Superior temporal gyrus (tissue), 1 donor: ENCODE results near the gene MYO7B.

Experiments used
- DNase-seq: peaks from one replicate; pipeline ENCODE4 v3.0.0-alpha.2; 2016; ENCODE audit errors: extremely low spot score

MYO7B gene

GRCh38 chr2:127637725-127638252 lies 102.3 kb downstream of the MYO7B start:
- DNase-seq: no peak

- no peak for DNase-seq
Observed at GRCh38 chr2:127638361-127639110, 103.1 kb downstream of the MYO7B start.

GRCh38 chr2:127639111-127639474 lies 103.6 kb downstream of the MYO7B start:
- DNase-seq: no peak

- no peak for DNase-seq
Observed at GRCh38 chr2:127640082-127641072, 104.9 kb downstream of the MYO7B start.

GRCh38 chr2:127641133-127641532 lies 105.7 kb downstream of the MYO7B start:
- DNase-seq: no peak

- DNase-seq: no peak
Observed at GRCh38 chr2:127641846-127642507, 106.5 kb downstream of the MYO7B start.

- DNase-seq: no peak
Observed at GRCh38 chr2:127642706-127643438, 107.4 kb downstream of the MYO7B start.

- DNase-seq: peak; percentile 27
Observed at GRCh38 chr2:127643439-127644065, 108.1 kb downstream of the MYO7B start.

GRCh38 chr2:127644066-127645025 lies 108.9 kb downstream of the MYO7B start:
- peak; percentile 14 for DNase-seq

- peak; percentile 9 for DNase-seq
Observed at GRCh38 chr2:127645026-127645394, 109.5 kb downstream of the MYO7B start.

- peak; percentile 50 for DNase-seq
Observed at GRCh38 chr2:127645395-127646291, 110.2 kb downstream of the MYO7B start, which contains the start of gene GPR17. GPR17 (plus strand) TSS chr2:127646153; CDS start chr2:127650736, 4,583 bp downstream.

- DNase-seq: no peak
Observed at GRCh38 chr2:127646487-127647241, 111.2 kb downstream of the MYO7B start.

- no peak for DNase-seq
Observed at GRCh38 chr2:127647242-127648190, 112.0 kb downstream of the MYO7B start.

GRCh38 chr2:127648321-127648720 lies 112.8 kb downstream of the MYO7B start:
- no peak for DNase-seq

GRCh38 chr2:127649100-127649611 lies 113.7 kb downstream of the MYO7B start:
- peak; percentile 14 for DNase-seq

GRCh38 chr2:127649684-127650040 lies 114.2 kb downstream of the MYO7B start:
- peak; percentile 93 for DNase-seq
